WTC11 (cell line): Measurements from ENCODE around the gene MAOA. TPM values are rescaled to one million over a fixed set of nuclear protein-coding genes. Genes with fewer than 3 reads are reported as not detected.

ENCODE experiments used
- ATAC-seq: fragments of 200-7000 bp; cut with Tn5 transposase; 2 replicates; pipeline ENCODE4 v1.10.0; 2021; ENCODE audit warnings: mild to moderate bottlenecking, moderate library complexity
- CTCF ChIA-PET: fragments of 300-600 bp; sonication (Branson Sonifier 250); formaldehyde crosslinking; loops from one replicate; lab custom pipeline; 2021; ENCODE audit warnings: antibody characterized with exemption; lab: Charles Lee
- POLR2A ChIA-PET: fragments of 350-600 bp; sonication (Branson Sonifier 250); formaldehyde crosslinking; loops from one replicate; lab custom pipeline; 2021; ENCODE audit warnings: antibody characterized with exemption; lab: Charles Lee
- DNase-seq: peaks from one replicate; pipeline ENCODE4 v3.0.0; 2021; ENCODE audit warnings: low spot score
- H3K27ac Mint-ChIP-seq: 2 replicates; pipeline ENCODE4 v1.8.0; 2021; ENCODE audit warnings: mixed read lengths
- H3K27me3 Mint-ChIP-seq: 2 replicates; pipeline ENCODE4 v1.8.0; 2021; ENCODE audit warnings: low read depth, mild to moderate bottlenecking, moderate library complexity, mixed read lengths
- H3K36me3 Mint-ChIP-seq: 2 replicates; pipeline ENCODE4 v1.8.0; 2021; ENCODE audit warnings: mixed read lengths
- H3K4me1 Mint-ChIP-seq: 2 replicates; pipeline ENCODE4 v1.8.0; 2022; ENCODE audit warnings: mixed read lengths
- H3K4me3 Mint-ChIP-seq: 2 replicates; pipeline ENCODE4 v1.8.0; 2021; ENCODE audit warnings: mild to moderate bottlenecking, moderate library complexity, mixed read lengths
- H3K9me3 Mint-ChIP-seq: 2 replicates; pipeline ENCODE4 v1.8.0; 2021; ENCODE audit warnings: mixed read lengths
- ATF1 ChIP-seq: sonication (generic); formaldehyde crosslinking; IDR thresholded peaks from 2 replicates; pipeline ENCODE4 v1.8.1; 2023; ENCODE audit warnings: mild to moderate bottlenecking, moderate library complexity, missing genetic modification reagents
- CBFB ChIP-seq: sonication (generic); formaldehyde crosslinking; IDR thresholded peaks from 2 replicates; pipeline ENCODE4 v1.8.1; 2022; ENCODE audit warnings: mild to moderate bottlenecking, low read depth, missing genetic modification reagents
- ELF4 ChIP-seq: sonication (generic); formaldehyde crosslinking; IDR thresholded peaks from 2 replicates; pipeline ENCODE4 v1.8.1; 2022; ENCODE audit warnings: low read depth, mild to moderate bottlenecking, moderate library complexity, missing genetic modification reagents
- FOXK1 ChIP-seq: sonication (generic); formaldehyde crosslinking; IDR thresholded peaks from 2 replicates; pipeline ENCODE4 v1.8.0; 2022; ENCODE audit warnings: mild to moderate bottlenecking, moderate library complexity, missing genetic modification reagents
- FOXP1 ChIP-seq: sonication (generic); formaldehyde crosslinking; IDR thresholded peaks from 2 replicates; pipeline ENCODE4 v1.8.0; 2022; ENCODE audit warnings: missing genetic modification reagents, mild to moderate bottlenecking, moderate library complexity, borderline replicate concordance
- HMGA2 ChIP-seq: fragments of 250-450 bp; sonication (Bioruptor Pico); IDR thresholded peaks from 2 replicates; pipeline ENCODE4 v1.4.0; 2021; ENCODE audit warnings: mild to moderate bottlenecking, moderate library complexity
- JAZF1 ChIP-seq: fragments of 250-450 bp; sonication (Bioruptor Pico); IDR thresholded peaks from 2 replicates; pipeline ENCODE4 v1.9.0; 2021; ENCODE audit warnings: moderate library complexity, mild to moderate bottlenecking, inconsistent platforms
- JUN ChIP-seq: sonication (generic); formaldehyde crosslinking; IDR thresholded peaks from 2 replicates; pipeline ENCODE4 v1.8.0; 2023; ENCODE audit warnings: mild to moderate bottlenecking, missing genetic modification reagents
- NFE2L1 ChIP-seq: sonication (generic); formaldehyde crosslinking; IDR thresholded peaks from 2 replicates; pipeline ENCODE4 v1.8.1; 2023; ENCODE audit warnings: missing genetic modification reagents
- OVOL2 ChIP-seq: fragments of 250-450 bp; sonication (Bioruptor Pico); IDR thresholded peaks from 2 replicates; pipeline ENCODE4 v1.9.0; 2021; ENCODE audit warnings: mild to moderate bottlenecking, borderline replicate concordance
- PRRX2 ChIP-seq: fragments of 250-450 bp; sonication (Bioruptor Pico); IDR thresholded peaks from 2 replicates; pipeline ENCODE4 v1.8.0; 2021; ENCODE audit warnings: mild to moderate bottlenecking
- SP1 ChIP-seq: sonication (generic); formaldehyde crosslinking; conservative IDR thresholded peaks from 2 replicates; pipeline ENCODE4 v1.8.1; 2022; ENCODE audit warnings: missing genetic modification reagents
- ZNF138 ChIP-seq: sonication (generic); formaldehyde crosslinking; conservative IDR thresholded peaks from 2 replicates; pipeline ENCODE4 v1.8.1; 2022; ENCODE audit warnings: mild to moderate bottlenecking, moderate library complexity, missing genetic modification reagents
- ZNF263 ChIP-seq: sonication (generic); formaldehyde crosslinking; IDR thresholded peaks from 2 replicates; pipeline ENCODE4 v1.8.1; 2022; ENCODE audit warnings: low read depth, mild to moderate bottlenecking, moderate library complexity, missing genetic modification reagents
- ZNF281 ChIP-seq: sonication (generic); formaldehyde crosslinking; IDR thresholded peaks from 2 replicates; pipeline ENCODE4 v1.8.0; 2023; ENCODE audit warnings: mild to moderate bottlenecking, missing genetic modification reagents
- ZNF423 ChIP-seq: fragments of 250-450 bp; sonication (Bioruptor Pico); IDR thresholded peaks from 2 replicates; pipeline ENCODE4 v2.1.2; 2022; ENCODE audit warnings: mild to moderate bottlenecking, moderate library complexity
- total RNA-seq: library from RNA; stranded (reverse); gene quantifications from 3 replicates; pipeline ENCODE4 v1.2.3, GENCODE V29; 2021
- TF ChIP-seq, protein P1 (sequence below): sonication (generic); formaldehyde crosslinking; IDR thresholded peaks from 2 replicates; pipeline ENCODE4 v1.8.1; 2022; ENCODE audit warnings: mild to moderate bottlenecking, moderate library complexity, missing genetic modification reagents
- TF ChIP-seq, protein P2 (sequence below): sonication (generic); formaldehyde crosslinking; IDR thresholded peaks from 2 replicates; pipeline ENCODE4 v1.8.1; 2022; ENCODE audit warnings: missing genetic modification reagents, borderline replicate concordance
- TF ChIP-seq, protein P3 (sequence below): fragments of 250-450 bp; sonication (Bioruptor Pico); IDR thresholded peaks from 2 replicates; pipeline ENCODE4 v1.9.0; 2021; ENCODE audit warnings: moderate library complexity, mild to moderate bottlenecking, inconsistent platforms, borderline replicate concordance
- TF ChIP-seq, protein P4 (sequence below): sonication (generic); formaldehyde crosslinking; IDR thresholded peaks from 2 replicates; pipeline ENCODE4 v1.8.0; 2022; ENCODE audit warnings: mild to moderate bottlenecking, missing genetic modification reagents

Gene MAOA
- total RNA-seq, 1 experiment from 2014 or later, result 6.0 TPM

DNA sequence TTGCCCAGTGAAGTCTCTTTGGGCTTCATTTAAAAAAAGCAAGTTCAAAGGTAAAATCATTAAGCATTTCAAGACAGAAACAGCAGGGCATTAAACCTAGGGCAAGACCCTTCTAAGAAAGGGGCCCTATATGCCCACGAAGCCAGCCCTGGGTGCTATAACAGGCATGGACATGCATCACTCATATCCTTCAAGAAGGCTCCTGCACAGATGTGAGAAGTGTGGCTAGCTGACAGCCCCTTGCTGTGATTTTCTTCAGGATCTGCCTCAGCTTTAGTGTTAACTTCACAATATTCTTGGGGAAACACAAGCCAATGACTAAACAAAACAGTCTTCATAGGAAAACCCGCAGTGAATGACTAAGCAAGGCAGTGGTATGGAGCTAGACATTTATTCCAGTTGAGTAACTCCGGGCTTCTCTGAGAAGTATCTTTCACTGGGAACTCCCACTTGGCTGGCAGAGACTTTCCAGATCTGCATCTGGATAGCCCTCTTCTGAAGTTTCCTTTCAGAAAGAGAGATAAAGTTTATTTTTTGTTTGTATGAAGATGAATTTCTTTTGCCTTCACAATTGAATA lies 11.9 kb upstream of the MAOA start (continued):
- TF ChIP-seq ELF4 (CRISPR knock-in tag) (no peak), FOXP1 (CRISPR knock-in tag) (no peak), ZNF423 (CRISPR knock-in tag) (no peak)

- Mint-ChIP-seq H3K27ac (no peak overlapping the region), H3K27me3 (no peaks in the 10 kb centered on the region), H3K4me1 (no peaks in the 10 kb centered on the region), H3K36me3 (no peaks in the 10 kb centered on the region), H3K4me3 (no peak overlapping the region)
- ChIA-PET POLR2A (no interaction called here), CTCF (no interaction called here)
- ATAC-seq, result no peak
- DNase-seq, result no peak
- TF ChIP-seq JAZF1 (CRISPR knock-in tag) (no peak), OVOL2 (CRISPR knock-in tag) (no peak), JUN (CRISPR knock-in tag) (no peak), ZNF281 (no peak), ZNF423 (CRISPR knock-in tag) (no peak), PRRX2 (CRISPR knock-in tag) (no peak), CBFB (no peak), ZNF263 (no peak), ATF1 (CRISPR knock-in tag) (no peak), NFE2L1 (CRISPR knock-in tag) (no peak)
- TF ChIP-seq, protein P1, sequence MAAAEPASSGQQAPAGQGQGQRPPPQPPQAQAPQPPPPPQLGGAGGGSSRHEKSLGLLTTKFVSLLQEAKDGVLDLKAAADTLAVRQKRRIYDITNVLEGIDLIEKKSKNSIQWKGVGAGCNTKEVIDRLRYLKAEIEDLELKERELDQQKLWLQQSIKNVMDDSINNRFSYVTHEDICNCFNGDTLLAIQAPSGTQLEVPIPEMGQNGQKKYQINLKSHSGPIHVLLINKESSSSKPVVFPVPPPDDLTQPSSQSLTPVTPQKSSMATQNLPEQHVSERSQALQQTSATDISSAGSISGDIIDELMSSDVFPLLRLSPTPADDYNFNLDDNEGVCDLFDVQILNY (CRISPR knock-in tag), result no peak
- TF ChIP-seq, protein P2, sequence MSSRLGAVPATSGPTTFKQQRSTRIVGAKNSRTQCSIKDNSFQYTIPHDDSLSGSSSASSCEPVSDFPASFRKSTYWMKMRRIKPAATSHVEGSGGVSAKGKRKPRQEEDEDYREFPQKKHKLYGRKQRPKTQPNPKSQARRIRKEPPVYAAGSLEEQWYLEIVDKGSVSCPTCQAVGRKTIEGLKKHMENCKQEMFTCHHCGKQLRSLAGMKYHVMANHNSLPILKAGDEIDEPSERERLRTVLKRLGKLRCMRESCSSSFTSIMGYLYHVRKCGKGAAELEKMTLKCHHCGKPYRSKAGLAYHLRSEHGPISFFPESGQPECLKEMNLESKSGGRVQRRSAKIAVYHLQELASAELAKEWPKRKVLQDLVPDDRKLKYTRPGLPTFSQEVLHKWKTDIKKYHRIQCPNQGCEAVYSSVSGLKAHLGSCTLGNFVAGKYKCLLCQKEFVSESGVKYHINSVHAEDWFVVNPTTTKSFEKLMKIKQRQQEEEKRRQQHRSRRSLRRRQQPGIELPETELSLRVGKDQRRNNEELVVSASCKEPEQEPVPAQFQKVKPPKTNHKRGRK (CRISPR knock-in tag), result no peak
- TF ChIP-seq, protein P3, sequence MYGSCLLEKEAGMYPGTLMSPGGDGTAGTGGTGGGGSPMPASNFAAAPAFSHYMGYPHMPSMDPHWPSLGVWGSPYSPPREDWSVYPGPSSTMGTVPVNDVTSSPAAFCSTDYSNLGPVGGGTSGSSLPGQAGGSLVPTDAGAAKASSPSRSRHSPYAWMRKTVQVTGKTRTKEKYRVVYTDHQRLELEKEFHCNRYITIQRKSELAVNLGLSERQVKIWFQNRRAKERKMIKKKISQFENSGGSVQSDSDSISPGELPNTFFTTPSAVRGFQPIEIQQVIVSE (CRISPR knock-in tag), result no peak
- TF ChIP-seq, all 79 proteins: peak for 0
- no peaks in the 10 kb centered on the region for H3K9me3 Mint-ChIP-seq
Observed at GRCh38 chrX:43646800-43647199, 9.3 kb upstream of the MAOA start.

DNA sequence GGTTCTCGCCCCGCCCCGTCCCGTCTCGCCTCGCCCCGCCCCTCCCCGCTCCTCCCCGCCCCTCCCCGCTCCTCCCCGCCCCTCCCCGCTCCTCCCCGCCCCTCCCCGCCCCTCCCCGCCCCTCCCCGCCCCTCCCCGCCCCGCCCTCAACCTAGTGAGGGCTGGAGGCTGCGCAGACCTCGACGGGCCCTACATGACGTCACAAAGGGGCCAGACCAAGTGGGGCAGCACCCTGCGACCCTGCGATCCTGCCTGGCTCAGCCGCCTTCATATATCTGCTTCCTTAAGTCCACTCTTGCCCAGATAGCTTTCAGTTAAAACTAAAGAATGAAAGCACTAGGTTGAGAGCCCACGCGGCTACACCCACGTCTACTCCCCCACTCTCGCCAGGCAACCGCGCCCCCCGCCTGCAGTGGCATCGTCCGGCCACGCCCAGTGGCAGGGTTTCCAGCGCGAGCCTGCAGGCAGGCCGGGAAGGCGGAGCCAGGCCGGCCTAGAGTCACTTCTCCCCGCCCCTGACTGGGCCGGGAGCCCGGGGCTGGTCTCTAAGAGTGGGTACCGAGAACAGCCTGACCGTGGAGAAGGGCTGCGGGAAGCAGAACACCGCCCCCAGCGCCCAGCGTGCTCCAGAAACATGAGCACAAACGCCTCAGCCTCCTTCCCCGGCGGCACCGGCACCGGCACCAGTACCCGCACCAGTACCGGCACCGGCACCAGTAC lies 1.5 kb upstream of the MAOA start:
- peak overlapping the region; percentile 86 for H3K4me3 Mint-ChIP-seq
- POLR2A ChIA-PET, result no interaction called here
- peak; percentile 85 for DNase-seq
- H3K27me3 Mint-ChIP-seq, result peaks cover 15% of the 10 kb centered on the region
- H3K36me3 Mint-ChIP-seq, result no peaks in the 10 kb centered on the region
- ATAC-seq, result peak; percentile 97
- H3K27ac Mint-ChIP-seq, result peak overlapping the region; percentile 98
- H3K9me3 Mint-ChIP-seq, result 0 out of 2 replicates have a peak, but pooled peaks cover 4% of the 10 kb centered on the region
- TF ChIP-seq ZNF138 (no peak), SP1 (peak; percentile 70; the same call in 1 of the 2 replicates), HMGA2 (no peak), FOXK1 (0 out of 2 replicates have a peak, but pooled peaks have one; percentile 41)
- TF ChIP-seq, protein P4, sequence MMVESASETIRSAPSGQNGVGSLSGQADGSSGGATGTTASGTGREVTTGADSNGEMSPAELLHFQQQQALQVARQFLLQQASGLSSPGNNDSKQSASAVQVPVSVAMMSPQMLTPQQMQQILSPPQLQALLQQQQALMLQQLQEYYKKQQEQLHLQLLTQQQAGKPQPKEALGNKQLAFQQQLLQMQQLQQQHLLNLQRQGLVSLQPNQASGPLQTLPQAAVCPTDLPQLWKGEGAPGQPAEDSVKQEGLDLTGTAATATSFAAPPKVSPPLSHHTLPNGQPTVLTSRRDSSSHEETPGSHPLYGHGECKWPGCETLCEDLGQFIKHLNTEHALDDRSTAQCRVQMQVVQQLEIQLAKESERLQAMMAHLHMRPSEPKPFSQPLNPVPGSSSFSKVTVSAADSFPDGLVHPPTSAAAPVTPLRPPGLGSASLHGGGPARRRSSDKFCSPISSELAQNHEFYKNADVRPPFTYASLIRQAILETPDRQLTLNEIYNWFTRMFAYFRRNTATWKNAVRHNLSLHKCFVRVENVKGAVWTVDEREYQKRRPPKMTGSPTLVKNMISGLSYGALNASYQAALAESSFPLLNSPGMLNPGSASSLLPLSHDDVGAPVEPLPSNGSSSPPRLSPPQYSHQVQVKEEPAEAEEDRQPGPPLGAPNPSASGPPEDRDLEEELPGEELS (CRISPR knock-in tag), result no peak
- TF ChIP-seq, protein P2 (CRISPR knock-in tag), result no peak
- TF ChIP-seq, all 79 proteins: peak for 2
- H3K4me1 Mint-ChIP-seq, result peaks cover 7% of the 10 kb centered on the region; the same call in 1 of the 2 replicates
- CTCF ChIA-PET, result interaction anchor here (0.7 kb wide), 1 partner anchor 1569 kb away, joined by 3 read pairs; no protein-coding TSS in a partner anchor
